GM06990 (cell line): ENCODE measurements around the gene TEX28.

Source experiments
- DNase-seq: peaks from one replicate; pipeline ENCODE4 v3.0.0-alpha.2; 2011; ENCODE audit not compliant: insufficient read length; ENCODE audit errors: extremely low read depth
- H3K27me3 ChIP-seq: replicated peaks from 2 replicates; pipeline ENCODE4 v1.6.0; 2011; ENCODE audit warnings: low read length; ENCODE audit not compliant: control insufficient read depth, insufficient read depth
- H3K36me3 ChIP-seq: 2 replicates; pipeline ENCODE4 v1.5.1; 2011; ENCODE audit warnings: low read length; ENCODE audit not compliant: control insufficient read depth, insufficient read depth
- H3K4me3 ChIP-seq: replicated peaks from 2 replicates; pipeline ENCODE4 v1.5.1; 2011; ENCODE audit warnings: low read depth, mild to moderate bottlenecking, control low read depth, low read length
- TF ChIP-seq, protein P1 (sequence below): IDR thresholded peaks from 2 replicates; pipeline ENCODE4 v1.5.1; 2011; ENCODE audit warnings: low read length, control low read depth, mild to moderate bottlenecking, inconsistent platforms; ENCODE audit not compliant: insufficient read depth, poor library complexity, severe bottlenecking

Gene TEX28

GRCh38 chrX:154322890-154323289 lies 28.0 kb upstream of the TEX28 start:
- Histone ChIP-seq H3K36me3 (no peaks in the 10 kb centered on the region), H3K4me3 (no peak overlapping the region), H3K27me3 (no peaks in the 10 kb centered on the region; the same call in 1 of the 2 replicates)
- TF ChIP-seq, protein P1, sequence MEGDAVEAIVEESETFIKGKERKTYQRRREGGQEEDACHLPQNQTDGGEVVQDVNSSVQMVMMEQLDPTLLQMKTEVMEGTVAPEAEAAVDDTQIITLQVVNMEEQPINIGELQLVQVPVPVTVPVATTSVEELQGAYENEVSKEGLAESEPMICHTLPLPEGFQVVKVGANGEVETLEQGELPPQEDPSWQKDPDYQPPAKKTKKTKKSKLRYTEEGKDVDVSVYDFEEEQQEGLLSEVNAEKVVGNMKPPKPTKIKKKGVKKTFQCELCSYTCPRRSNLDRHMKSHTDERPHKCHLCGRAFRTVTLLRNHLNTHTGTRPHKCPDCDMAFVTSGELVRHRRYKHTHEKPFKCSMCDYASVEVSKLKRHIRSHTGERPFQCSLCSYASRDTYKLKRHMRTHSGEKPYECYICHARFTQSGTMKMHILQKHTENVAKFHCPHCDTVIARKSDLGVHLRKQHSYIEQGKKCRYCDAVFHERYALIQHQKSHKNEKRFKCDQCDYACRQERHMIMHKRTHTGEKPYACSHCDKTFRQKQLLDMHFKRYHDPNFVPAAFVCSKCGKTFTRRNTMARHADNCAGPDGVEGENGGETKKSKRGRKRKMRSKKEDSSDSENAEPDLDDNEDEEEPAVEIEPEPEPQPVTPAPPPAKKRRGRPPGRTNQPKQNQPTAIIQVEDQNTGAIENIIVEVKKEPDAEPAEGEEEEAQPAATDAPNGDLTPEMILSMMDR, result no peak
- DNase-seq, result no peak

DNA sequence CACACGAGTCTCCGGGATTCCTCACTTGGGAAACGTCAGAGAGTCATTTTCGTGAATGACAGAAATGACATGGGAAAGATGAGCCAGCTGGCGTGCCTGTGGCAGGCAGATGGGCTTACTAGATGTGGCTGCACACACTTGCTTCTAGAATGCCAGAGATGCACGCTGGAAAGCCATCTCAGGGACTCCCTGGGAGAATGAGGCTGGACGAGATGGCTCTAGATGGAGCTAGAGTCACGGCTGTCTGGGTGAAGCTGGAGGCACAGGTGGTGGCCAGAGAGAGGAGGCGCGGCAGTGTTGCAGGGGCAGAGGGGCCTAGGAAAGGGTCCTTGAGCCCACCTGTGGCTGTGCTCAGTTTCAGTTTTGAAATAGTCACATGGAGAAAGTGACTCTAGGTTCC lies 26.7 kb upstream of the TEX28 start:
- TF ChIP-seq, protein P1, result peak; percentile 47
- H3K4me3 ChIP-seq, result no peak overlapping the region
- H3K36me3 ChIP-seq, result no peaks in the 10 kb centered on the region
- no peaks in the 10 kb centered on the region; the same call in 1 of the 2 replicates for H3K27me3 ChIP-seq
- DNase-seq, result no peak

DNA sequence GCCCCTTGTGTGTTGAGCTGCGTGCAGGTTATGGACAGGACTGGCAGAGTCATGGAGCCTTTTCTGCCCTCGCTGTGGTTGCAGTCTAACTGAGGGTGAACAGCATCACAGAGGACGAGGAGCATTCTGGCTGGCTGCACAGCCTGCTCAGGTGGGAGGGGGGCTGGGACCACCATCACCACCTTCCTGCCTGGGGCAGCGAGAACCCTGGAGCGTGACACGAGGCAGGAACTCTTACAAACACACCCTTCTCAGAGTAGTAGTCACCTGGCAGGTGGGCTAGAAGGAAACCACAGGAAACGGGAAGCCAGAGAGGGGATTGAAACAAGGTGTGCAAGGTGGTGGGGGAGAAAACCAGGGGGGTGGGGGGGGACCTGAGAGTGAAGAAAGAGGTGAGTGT lies 26.2 kb upstream of the TEX28 start:
- no peak for DNase-seq
- Histone ChIP-seq H3K27me3 (no peaks in the 10 kb centered on the region; the same call in 1 of the 2 replicates), H3K4me3 (no peak overlapping the region), H3K36me3 (no peaks in the 10 kb centered on the region)
- TF ChIP-seq, protein P1, result no peak

- H3K27me3 ChIP-seq, result no peaks in the 10 kb centered on the region; the same call in 1 of the 2 replicates
- DNase-seq, result no peak
- H3K4me3 ChIP-seq, result no peak overlapping the region
- no peaks in the 10 kb centered on the region for H3K36me3 ChIP-seq
- TF ChIP-seq, protein P1, result no peak
These were observed 25.5 kb upstream of the TEX28 start for GRCh38 chrX:154320406-154320805.

DNA sequence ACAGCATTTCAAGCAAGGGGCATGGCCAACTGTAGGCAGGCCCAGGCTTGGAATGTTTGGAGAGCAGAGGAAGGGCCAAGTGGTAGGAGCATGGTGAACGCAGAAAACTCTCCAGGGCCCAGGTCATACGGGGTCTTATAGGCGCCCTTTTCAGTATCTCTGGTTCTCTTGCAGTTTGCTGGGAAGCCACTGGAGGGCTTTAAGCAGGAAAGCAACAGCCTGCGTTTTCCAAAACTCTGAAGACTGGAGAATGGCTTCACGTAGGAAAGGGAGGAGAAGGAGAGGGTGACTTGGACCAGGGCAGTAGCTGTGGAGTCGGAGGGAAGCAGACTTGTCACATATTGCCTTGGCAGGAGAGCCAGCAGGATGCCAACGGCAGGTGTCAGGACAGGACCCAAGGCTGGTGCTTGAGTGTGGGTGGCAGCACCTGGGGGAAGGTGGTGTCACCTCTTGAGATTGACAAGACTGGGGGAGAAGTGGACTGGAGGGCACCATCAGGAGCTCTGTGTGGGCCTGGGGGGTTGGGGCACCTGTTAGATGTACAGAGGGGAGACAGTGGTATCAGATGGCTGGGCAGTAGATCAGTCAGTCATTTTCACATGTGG lies 22.6 kb upstream of the TEX28 start:
- DNase-seq, result no peak

More for the DNA sequence above, 22.6 kb upstream of the TEX28 start:
- no peaks in the 10 kb centered on the region for H3K27me3 ChIP-seq
- H3K36me3 ChIP-seq, result no peaks in the 10 kb centered on the region
- TF ChIP-seq, protein P1, result peak; percentile 50
- no peak overlapping the region for H3K4me3 ChIP-seq
